WI38 (cell line): Measurements from ENCODE around the gene GUCA2A.

ENCODE experiments used
- H3K4me3 ChIP-seq: 2 replicates; pipeline ENCODE4 v1.5.1; 2011; ENCODE audit warnings: low read depth, mild to moderate bottlenecking, control low read depth, low read length
- TF ChIP-seq, protein P1 (sequence below): IDR thresholded peaks from 2 replicates; pipeline ENCODE4 v1.5.1; 2012; ENCODE audit warnings: low read depth, mild to moderate bottlenecking, control low read depth, low read length

Gene GUCA2A

DNA sequence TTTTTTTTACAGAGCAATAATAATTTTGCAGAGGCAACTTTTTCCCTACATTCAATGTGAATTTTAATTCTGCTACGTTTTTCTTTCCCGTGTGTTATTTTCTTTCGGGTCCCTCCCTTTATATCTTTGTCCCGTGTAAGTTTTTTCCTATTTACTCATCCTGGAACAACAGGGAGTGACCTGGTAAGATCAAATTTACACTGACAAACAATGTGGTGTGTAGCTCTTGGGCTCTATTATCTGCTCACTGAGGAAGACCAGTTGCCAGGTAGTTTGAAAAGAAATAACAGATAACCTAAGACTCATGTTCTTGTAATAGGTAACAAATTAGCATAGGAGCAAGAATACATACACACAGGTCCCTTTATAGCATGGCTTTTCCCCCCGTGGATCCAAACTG lies 33.7 kb upstream of the GUCA2A start:
- TF ChIP-seq, protein P1, sequence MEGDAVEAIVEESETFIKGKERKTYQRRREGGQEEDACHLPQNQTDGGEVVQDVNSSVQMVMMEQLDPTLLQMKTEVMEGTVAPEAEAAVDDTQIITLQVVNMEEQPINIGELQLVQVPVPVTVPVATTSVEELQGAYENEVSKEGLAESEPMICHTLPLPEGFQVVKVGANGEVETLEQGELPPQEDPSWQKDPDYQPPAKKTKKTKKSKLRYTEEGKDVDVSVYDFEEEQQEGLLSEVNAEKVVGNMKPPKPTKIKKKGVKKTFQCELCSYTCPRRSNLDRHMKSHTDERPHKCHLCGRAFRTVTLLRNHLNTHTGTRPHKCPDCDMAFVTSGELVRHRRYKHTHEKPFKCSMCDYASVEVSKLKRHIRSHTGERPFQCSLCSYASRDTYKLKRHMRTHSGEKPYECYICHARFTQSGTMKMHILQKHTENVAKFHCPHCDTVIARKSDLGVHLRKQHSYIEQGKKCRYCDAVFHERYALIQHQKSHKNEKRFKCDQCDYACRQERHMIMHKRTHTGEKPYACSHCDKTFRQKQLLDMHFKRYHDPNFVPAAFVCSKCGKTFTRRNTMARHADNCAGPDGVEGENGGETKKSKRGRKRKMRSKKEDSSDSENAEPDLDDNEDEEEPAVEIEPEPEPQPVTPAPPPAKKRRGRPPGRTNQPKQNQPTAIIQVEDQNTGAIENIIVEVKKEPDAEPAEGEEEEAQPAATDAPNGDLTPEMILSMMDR, result no peak

DNA sequence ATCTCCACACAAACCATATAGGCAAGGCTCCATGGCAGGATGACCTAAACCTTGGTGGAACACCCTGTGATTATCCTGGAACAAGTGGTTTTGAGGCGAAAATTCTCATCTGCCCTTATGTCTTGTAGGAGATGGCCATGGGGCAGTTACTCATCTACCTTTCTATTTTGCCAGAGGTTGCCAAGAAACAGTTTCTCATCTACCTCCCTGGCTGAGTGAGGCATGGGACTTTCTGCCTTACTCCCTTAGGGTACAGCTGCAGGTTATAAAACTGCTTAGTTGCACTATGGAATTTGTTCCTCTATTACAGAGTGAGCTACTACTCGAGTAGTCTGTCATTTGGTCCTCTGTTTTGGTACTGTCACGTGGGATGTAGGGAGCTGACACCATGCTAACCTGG lies 31.3 kb upstream of the GUCA2A start:
- TF ChIP-seq, protein P1, result no peak
- H3K4me3 ChIP-seq, result no peak overlapping the region

More for the DNA sequence above, 33.7 kb upstream of the GUCA2A start:
- H3K4me3 ChIP-seq, result no peak overlapping the region

DNA sequence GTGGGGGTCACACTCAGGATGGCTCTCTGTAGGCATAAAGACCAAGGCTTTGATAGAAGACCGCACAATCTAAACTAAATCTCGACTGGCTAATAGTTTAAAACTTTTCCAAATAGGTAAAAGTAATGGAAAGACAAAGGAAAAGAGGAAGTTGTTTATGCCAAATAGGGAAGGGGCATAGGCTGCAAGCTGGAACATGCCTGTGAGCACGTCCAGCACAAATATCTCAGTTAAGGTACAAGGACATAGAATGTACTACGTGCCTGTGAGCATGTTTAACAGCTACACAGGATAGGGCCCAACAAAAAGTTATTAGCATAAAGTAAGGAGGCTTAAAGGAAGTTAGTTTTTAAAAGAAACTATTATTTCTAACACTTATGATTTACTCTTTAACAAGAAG lies 27.6 kb upstream of the GUCA2A start:
- TF ChIP-seq, protein P1, result no peak

DNA sequence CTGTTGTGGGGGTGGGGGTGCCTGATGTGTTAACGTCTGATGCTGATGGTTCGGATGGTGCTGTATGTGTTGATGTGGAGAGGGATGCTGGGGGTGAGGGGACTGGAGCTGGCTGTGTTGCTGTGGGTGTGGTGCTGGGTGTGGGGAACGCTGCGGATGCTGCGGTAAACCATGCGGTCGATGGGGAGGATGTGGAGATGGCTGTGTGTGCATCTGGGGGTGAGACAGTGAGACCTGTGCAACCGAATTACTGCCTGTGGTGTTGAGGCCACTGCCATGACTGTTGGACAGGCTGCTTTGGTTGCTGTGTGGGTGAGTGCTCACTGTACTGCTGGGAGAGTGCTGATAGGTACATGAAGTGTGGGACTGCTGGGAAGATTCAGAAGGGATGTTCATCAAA lies 26.8 kb upstream of the GUCA2A start:
- TF ChIP-seq, protein P1, result no peak
- no peak overlapping the region for H3K4me3 ChIP-seq

More for the DNA sequence above, 27.6 kb upstream of the GUCA2A start:
- no peak overlapping the region for H3K4me3 ChIP-seq

DNA sequence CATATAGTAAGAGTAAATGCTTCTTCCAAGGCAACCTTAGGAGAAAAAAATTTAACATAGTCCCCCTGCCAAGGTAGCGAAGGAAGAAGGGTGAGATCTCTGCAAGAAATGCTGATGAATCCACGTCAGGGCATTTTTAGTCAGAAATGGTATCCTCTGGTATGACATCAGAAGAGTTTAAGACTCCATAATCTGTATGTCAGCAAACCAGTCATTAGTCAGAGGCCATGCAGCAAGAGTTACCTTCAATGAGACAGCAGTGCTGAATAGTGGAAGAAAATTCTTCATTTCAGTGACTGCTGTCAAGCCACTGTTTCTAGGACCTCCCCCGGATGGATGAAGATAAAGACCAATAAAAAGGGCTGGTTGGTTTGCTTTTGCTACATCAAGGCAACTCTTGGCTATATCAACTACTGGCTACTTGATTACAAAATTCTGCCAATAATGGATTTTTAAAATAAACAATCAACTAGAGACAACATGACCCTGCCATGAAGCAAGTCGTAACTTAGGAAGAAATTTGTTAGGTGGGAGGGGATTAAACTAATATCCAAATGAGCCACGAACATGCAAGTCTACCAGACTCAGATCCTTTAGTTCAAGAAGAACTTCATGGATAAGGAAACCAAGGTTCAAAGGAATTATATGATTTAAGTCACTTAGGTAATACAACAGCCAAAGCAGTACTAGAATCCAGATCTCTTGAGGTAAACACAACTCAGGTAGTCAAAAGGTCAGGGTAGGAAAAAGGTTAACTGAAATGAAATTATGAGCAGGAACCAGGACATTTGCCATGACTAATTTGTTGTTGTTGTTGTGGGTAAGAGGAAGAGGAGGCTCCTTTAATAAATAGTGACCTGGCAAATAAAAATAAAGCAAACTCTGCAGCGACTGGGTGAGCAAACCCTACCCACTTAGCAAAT lies 25.6 kb upstream of the GUCA2A start:
- no peak overlapping the region for H3K4me3 ChIP-seq
- TF ChIP-seq, protein P1, result no peak

DNA sequence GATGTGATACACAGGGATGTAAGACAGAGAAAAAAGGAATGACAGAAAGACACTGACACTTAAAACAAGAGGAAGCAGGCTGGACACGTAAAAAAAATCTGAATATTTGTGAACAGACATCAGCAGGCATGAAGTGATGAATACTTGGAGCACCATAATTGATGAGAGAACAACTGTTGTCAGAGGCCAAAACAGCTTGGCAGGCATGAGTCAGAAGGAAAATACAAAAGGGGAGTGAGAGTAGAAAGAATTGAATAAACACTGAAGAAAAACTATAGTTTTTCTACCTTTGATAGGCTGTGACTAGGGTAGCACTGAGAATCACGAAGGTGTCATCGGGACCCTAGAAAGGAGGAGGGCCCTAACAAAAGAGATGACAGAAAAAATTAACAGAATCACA lies 21.6 kb upstream of the GUCA2A start:
- TF ChIP-seq, protein P1, result no peak
- H3K4me3 ChIP-seq, result no peak overlapping the region

DNA sequence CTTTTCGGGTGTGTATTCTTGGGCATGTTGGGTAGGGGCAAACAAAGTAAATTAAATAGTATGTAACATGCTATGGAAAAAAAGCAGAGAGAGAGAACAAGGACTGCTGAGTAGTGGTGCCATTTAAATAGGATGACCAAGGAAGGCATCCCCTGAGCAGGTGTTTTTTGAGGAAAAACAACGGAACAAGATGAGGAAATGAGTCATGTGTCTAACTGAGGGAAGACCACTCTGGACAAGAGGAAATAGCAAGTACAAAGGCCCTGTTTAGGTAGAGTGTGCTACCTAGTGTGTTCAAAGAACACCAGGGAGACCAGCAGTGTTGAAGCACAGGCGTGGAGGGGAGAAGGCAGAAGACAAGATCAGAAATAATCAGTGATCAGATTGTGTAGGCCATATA lies 20.1 kb upstream of the GUCA2A start:
- no peak overlapping the region for H3K4me3 ChIP-seq
- TF ChIP-seq, protein P1, result no peak
